Measurements from ENCODE around the gene VCX2.

- TF ChIP-seq POLR2A (IDR thresholded peaks at IDR 0.05) = no peak
- TF ChIP-seq, protein P1, sequence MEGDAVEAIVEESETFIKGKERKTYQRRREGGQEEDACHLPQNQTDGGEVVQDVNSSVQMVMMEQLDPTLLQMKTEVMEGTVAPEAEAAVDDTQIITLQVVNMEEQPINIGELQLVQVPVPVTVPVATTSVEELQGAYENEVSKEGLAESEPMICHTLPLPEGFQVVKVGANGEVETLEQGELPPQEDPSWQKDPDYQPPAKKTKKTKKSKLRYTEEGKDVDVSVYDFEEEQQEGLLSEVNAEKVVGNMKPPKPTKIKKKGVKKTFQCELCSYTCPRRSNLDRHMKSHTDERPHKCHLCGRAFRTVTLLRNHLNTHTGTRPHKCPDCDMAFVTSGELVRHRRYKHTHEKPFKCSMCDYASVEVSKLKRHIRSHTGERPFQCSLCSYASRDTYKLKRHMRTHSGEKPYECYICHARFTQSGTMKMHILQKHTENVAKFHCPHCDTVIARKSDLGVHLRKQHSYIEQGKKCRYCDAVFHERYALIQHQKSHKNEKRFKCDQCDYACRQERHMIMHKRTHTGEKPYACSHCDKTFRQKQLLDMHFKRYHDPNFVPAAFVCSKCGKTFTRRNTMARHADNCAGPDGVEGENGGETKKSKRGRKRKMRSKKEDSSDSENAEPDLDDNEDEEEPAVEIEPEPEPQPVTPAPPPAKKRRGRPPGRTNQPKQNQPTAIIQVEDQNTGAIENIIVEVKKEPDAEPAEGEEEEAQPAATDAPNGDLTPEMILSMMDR (IDR thresholded peaks at IDR 0.05 in 8 of 11, conservative IDR thresholded peaks at IDR 0.05 in 3 of 11) = no peak
These were observed 32.8 kb downstream of the VCX2 start for GRCh38 chrX:8138252-8138651.

All from spleen (tissue), 7 donors.